RKO (cell line): ENCODE measurements around the gene NAALAD2.
"Not testable (repeated sequence)": the region's sequence is repeated elsewhere in the genome, so short reads cannot be mapped to it uniquely, and the experiment has no call there.

Experiments
- DNase-seq: peaks from one replicate; pipeline ENCODE4 v3.0.0-alpha.2; 2016; ENCODE audit warnings: low spot score

The NAALAD2 gene

DNA sequence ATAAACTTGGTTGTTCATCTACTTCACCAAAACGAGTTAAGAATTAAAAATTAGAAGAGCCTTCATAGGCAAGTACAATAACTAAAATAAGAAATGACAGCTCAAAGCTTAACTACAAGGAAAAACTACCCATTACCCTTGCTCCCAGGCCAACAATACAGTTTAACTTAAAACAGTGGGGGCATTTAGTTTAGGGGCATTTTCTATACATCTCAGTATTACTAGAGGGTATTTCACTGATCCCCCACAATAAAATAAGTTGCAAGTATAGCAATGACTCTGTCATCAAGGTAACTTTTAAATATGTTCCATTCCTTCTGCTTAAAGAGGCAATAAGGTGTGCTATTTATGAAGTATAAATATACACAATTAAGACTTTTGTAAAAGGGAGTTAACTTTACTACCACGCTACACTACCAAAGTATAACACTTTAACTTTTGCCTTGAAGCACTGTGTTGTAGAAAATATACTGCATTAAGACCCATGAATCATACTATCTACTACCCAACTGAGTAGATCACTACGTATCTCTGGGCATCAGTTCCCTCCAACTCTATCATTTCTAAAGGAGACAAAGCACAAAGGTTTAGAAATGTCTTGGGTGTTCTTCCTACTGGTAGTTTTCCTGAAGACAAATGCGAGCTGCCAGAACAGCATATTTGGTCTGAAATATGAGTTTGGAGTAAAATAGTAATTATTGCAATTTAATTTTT is 58.6 kb downstream of the NAALAD2 start:
- no peak for DNase-seq

GRCh38 chr11:90197377-90197776 is 62.9 kb downstream of the NAALAD2 start:
- DNase-seq = no peak

GRCh38 chr11:90202342-90202741 is 67.9 kb downstream of the NAALAD2 start:
- DNase-seq = no peak

GRCh38 chr11:90204407-90204806 is 69.9 kb downstream of the NAALAD2 start:
- no peak for DNase-seq

GRCh38 chr11:90204832-90205646 is 70.6 kb downstream of the NAALAD2 start:
- peak; percentile 77 for DNase-seq

DNA sequence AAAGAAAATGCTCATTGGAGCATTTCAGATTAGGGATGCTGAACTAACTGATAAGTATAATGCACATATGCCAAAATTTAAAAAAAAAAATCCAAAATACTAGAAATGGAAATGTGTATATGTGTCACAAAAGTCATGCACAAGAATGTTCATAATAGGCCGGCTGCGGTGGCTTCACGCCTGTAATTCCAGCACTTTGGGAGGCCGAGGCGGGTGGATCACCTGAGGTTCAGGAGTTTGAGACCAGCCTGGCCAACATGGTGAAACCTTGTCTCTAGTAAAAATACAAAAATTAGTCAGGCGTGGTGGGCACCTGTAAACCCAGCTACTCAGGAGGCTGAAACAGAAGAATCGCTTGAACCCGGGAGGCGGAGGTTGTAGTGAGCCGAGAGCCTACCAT is 73.5 kb downstream of the NAALAD2 start:
- DNase-seq = not testable (repeated sequence)

- DNase-seq = no peak
Measured at GRCh38 chr11:90208857-90209256, 74.4 kb downstream of the NAALAD2 start.

- no peak for DNase-seq
Measured at GRCh38 chr11:90213322-90213721, 78.9 kb downstream of the NAALAD2 start.

GRCh38 chr11:90216611-90217010 is 82.1 kb downstream of the NAALAD2 start:
- no peak for DNase-seq

DNA sequence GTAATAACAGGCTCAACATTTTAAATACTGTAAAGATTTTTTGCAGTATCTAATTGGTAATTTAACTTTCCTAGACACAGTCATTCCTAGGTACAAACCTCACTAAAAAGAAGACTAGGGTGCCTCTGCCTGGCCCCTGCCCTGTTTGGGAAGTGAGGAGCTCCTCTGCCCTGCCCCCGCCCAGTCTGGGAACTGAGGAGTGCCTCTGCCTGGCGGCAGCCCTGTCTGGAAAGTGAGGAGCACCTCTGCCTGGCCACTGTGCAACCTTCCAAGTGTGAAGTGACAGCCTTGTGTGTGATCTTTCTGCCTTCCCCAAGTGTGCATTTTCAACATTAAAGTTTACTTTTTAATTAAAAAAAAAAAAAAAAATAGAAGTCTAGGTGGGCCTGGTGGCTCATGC is 84.1 kb downstream of the NAALAD2 start:
- no peak for DNase-seq

DNA sequence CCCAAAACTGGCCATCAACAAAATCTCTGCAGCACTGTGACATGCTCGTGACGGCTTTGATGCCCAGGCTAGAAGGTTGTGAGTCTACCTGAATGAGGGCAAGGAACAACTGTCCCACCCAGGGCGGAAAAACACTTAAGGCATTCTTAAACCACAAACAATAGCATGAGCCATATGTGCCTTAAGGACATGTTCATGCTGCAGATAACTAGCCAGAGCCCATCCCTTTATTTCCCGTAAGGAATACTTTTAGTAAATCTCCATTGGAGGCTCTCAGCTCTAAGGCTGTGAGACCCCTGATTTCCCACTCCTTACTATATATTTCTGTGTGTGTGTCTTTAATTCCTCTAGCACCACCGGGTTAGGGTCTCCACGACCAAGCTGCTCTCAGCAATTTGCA is 85.0 kb downstream of the NAALAD2 start:
- no peak for DNase-seq

DNA sequence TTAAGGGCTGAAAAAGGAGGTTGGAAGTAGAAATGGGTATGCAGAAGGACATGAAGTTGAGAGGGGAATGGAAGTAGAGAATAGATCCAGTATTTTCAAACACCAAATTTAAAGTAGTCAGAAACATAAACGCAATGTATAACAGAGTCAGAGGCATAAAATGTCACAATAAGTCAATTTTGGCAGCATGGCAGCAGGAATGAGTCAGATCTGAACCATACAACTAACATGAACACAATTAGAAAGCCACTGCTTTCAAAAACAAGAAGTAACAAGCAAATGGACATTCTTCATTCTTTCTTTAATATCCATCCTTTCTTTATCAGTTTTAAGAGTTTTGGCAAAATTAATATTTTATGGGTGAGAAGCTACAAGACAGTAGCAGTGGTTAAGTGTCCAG is 85.9 kb downstream of the NAALAD2 start:
- DNase-seq = peak; percentile 81

DNA sequence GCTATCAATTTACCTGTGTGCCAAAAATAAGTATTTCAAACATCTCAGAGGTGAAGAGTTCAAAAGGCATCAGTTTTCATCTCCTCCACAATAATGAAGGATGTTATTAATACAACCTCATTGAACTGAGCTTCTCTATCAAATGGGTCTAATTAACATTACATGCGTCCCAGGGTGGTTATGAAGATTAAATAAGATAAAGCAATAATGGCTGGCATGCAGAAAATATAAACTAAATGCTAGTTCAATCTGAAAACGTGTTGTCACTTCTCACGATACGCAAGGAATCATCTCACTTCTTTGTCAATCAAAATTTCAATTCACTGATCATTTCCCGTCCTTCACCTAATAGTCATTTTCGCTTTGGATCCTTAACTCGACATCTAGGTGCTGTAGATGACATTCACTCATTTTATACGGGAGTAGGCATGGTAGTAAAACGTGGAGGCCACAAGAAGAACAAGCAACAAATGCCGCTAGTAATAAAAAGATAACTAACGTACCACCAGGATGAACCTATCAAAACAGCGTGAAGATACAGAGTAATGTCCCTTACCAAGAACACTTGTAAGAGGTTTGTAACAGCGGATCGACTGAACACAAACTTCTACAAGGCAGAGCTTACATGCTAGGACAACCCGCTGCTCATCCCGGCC is 87.5 kb downstream of the NAALAD2 start:
- DNase-seq = no peak

DNA sequence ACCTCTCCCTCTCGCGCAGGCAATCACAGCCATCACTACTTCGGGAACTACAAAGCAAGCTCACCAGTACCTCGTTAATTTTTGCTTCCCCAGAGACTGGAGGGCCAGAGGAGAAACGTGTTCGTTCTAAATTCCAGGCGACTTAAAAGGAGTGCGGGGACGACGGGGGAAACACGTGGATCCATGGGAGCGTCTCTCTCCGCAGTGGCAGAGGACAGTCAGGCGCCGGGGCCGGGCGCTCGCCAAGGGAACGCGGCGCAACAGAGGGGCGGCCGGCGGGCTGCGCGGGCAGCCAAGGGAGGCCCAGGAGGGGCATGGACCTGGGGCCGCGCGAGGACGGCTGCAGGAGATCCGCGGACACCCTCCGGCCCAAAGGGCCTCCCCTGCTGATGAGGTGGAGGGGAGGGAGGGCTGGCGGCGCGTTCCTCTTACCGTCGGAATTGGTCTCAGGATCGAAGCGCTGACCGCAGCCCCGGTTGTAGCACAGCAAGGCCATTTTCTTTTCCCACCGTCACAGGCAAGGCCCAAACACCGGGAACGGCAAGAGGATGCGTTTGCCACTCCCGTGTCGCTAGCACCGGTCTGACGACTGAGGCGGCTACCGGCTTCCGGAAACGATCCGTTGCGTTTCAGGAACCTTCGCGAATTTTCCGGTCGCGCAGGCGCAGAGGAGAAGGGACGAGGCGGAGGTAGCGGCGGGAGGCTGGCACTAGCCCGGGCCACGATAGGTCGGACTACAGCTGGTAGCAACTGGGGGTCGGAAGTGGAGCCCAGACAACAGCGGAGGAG is 88.2 kb downstream of the NAALAD2 start, which contains the start of gene CHORDC1:
Gene CHORDC1 (minus strand): TSS at position 591 of the 789 bp plus-strand sequence. CDS start 95 bp downstream, at position 496.
- peak; percentile 90 for DNase-seq

GRCh38 chr11:90223248-90223585 is 88.8 kb downstream of the NAALAD2 start:
- no peak for DNase-seq

GRCh38 chr11:90228056-90228455 is 93.6 kb downstream of the NAALAD2 start:
- no peak for DNase-seq

DNA sequence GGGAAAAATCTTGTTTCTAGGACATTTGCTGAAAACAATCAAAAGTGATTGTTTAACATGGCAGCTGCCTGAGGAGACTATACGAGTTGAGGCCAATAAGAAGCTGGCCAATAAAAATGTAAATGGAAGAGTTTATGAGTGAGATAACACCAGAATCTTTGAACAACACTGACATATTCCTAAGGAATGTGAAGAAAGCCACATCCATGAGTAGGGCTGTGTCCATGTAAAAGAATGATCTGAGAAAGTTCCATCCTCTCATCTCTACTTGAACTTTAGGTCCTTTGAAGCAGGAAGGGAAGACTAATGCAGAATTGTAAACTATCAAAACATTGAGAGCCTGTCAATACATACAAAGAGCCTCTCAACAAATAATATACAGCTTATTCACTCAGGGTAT is 95.3 kb downstream of the NAALAD2 start:
- DNase-seq = peak; percentile 41

- DNase-seq = no peak
Measured at GRCh38 chr11:90234977-90235376, 100.5 kb downstream of the NAALAD2 start.

GRCh38 chr11:90235526-90235925 is 101.1 kb downstream of the NAALAD2 start:
- DNase-seq = no peak

DNA sequence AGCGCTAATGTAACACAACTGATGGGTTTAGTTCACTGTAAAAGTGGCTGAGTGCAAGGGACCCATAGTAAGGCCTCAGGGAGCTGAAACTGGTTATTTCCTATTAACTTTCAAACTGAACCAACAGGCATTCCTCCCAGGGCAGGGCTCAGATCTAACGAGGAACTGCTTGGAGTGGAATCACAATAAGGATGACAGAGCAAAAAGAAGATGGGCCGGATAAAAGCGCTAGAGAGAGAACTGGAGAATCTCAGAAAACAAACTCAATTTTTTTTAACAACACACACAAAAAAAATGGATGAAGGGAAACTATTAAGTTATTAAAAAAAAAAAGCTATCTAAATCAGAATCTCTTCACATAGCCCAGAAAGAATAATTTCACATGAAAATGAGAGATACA is 102.5 kb downstream of the NAALAD2 start:
- no peak for DNase-seq

DNA sequence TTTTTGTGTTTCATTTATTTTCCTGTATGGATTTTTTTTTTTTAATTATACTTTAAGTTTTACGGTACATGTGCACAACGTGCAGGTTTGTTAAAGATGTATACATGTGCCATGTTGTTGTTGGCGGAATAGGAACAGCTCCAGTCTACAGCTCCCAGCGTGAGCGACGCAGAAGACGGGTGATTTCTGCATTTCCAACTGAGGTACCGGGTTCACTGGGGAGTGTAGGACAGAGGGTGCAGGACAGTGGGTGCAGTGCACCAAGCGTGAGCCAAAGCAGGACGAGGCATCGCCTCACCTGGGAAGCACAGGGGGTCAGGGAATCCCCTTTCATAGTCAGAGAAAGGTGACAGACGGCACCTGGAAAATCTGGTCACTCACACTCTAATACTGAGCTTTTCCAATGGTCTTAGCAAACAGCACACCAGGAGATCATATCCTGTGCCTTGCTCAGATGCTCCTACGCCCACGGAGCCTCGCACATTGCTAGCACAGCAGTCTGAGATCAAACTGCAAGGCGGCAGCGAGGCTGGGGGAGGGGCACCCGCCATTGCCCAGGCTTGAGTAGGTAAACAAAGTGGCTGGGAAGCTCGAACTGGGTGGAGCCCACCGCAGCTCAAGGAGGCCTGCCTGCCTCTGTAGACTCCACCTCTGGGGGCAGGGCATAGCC is 105.6 kb downstream of the NAALAD2 start:
- not testable (repeated sequence) for DNase-seq

GRCh38 chr11:90241414-90241813 is 107.0 kb downstream of the NAALAD2 start:
- DNase-seq = no peak
